H1 (cell line): ENCODE data around the gene RCSD1. TPM values are rescaled to one million over a fixed set of nuclear protein-coding genes. Genes with fewer than 3 reads are reported as not detected.

ENCODE experiments used
- CTCF ChIA-PET: fragments of 300-600 bp; sonication (Branson Sonifier 250); formaldehyde crosslinking; loops from one replicate; lab custom pipeline; 2021; ENCODE audit not compliant: partially characterized antibody; lab: Charles Lee
- POLR2A ChIA-PET: fragments of 300-600 bp; sonication (Branson Sonifier 250); formaldehyde crosslinking; loops from one replicate; lab custom pipeline; 2021; ENCODE audit warnings: inconsistent platforms; ENCODE audit not compliant: partially characterized antibody; lab: Charles Lee
- DNase-seq, 2 experiments: peaks; one replicate each; pipeline versions ENCODE4 v3.0.0 to v3.0.0-alpha.2; 2010 to 2022; ENCODE audit warnings: low spot score in 2 of 2, low read depth in 1 of 2, mixed read lengths in 1 of 2
- FAIRE-seq: peaks from 2 replicates; lab custom pipeline; 2011; peaks lifted over from hg19 to GRCh38; lab: Jason Lieb, UNC
- H2AFZ ChIP-seq: 2 replicates; pipeline ENCODE4 v1.8.1; 2012; ENCODE audit warnings: low read length, inconsistent platforms
- H2AK5ac ChIP-seq: 2 replicates; pipeline ENCODE4 v1.6.1; 2013; ENCODE audit warnings: low read depth, low read length
- H2BK120ac ChIP-seq: replicated peaks from 2 replicates; pipeline ENCODE3; 2013; ENCODE audit warnings: low read depth, low read length, inconsistent platforms
- H2BK12ac ChIP-seq: 2 replicates; pipeline ENCODE4 v1.6.1; 2013; ENCODE audit warnings: low read depth, low read length
- H2BK15ac ChIP-seq: 2 replicates; pipeline ENCODE4 v1.6.1; 2013; ENCODE audit warnings: low read length
- H2BK20ac ChIP-seq: 2 replicates; pipeline ENCODE4 v1.6.1; 2013; ENCODE audit warnings: low read length
- H2BK5ac ChIP-seq: 2 replicates; pipeline ENCODE4 v1.6.1; 2013; ENCODE audit warnings: low read depth, low read length
- H3K14ac ChIP-seq: 2 replicates; pipeline ENCODE4 v1.6.1; 2013; ENCODE audit warnings: inconsistent platforms; ENCODE audit not compliant: insufficient read length
- H3K18ac ChIP-seq: 2 replicates; pipeline ENCODE4 v1.6.1; 2013; ENCODE audit warnings: low read length; ENCODE audit errors: extremely low read depth
- H3K23ac ChIP-seq: 2 replicates; pipeline ENCODE4 v1.6.1; 2013; ENCODE audit warnings: inconsistent platforms; ENCODE audit not compliant: insufficient read length
- H3K23me2 ChIP-seq: 2 replicates; pipeline ENCODE4 v1.6.1; 2013; ENCODE audit warnings: low read depth, low read length
- H3K27ac ChIP-seq: 2 replicates; pipeline ENCODE4 v1.6.1; 2011; ENCODE audit warnings: low read depth, low read length, inconsistent platforms
- H3K27me3 ChIP-seq, 4 experiments: replicated peaks in 1 of 4; 1 replicate in 1 of 4; 2 replicates in 3 of 4; pipeline versions ENCODE4 v1.6.1 to v1.8.1; 2011 to 2013; ENCODE audit warnings: low read length in 3 of 4, mild to moderate bottlenecking in 3 of 4, inconsistent platforms in 2 of 4, mixed read lengths in 2 of 4, moderate library complexity in 1 of 4; ENCODE audit not compliant: control insufficient read depth in 3 of 4, insufficient read depth in 3 of 4; ENCODE audit errors: extremely low read depth in 1 of 4
- H3K36me3 ChIP-seq, 4 experiments: 2 replicates each; pipeline versions ENCODE4 v1.6.1 to v1.8.1; 2011 to 2013; ENCODE audit warnings: mild to moderate bottlenecking in 4 of 4, low read length in 3 of 4, moderate library complexity in 2 of 4, control low read depth in 1 of 4, inconsistent platforms in 1 of 4; ENCODE audit not compliant: insufficient read depth in 4 of 4, control insufficient read depth in 2 of 4
- H3K4ac ChIP-seq: replicated peaks from 2 replicates; pipeline ENCODE3; 2013; ENCODE audit warnings: low read length, low read depth, mixed read lengths, inconsistent platforms; ENCODE audit not compliant: insufficient read length
- H3K4me1 ChIP-seq, 4 experiments: replicated peaks in 1 of 4; 1 replicate in 1 of 4; 2 replicates in 3 of 4; pipeline versions ENCODE4 v1.6.1 to v1.8.1; 2011 to 2013; ENCODE audit warnings: low read length in 3 of 4, inconsistent platforms in 2 of 4, mixed read lengths in 1 of 4; ENCODE audit not compliant: insufficient read depth in 4 of 4, control insufficient read depth in 3 of 4
- H3K4me2 ChIP-seq, 2 experiments: 2 replicates each; pipeline versions ENCODE4 v1.6.1 to v1.8.1; 2011 to 2013; ENCODE audit warnings: low read depth in 2 of 2, low read length in 2 of 2, control low read depth in 1 of 2, inconsistent platforms in 1 of 2, mild to moderate bottlenecking in 1 of 2; ENCODE audit not compliant: insufficient read depth in 1 of 2
- H3K4me3 ChIP-seq, 4 experiments: fragments of 200-600, 300-600 bp in 1 of 4; sonication (generic), shearing (Covaris generic), sonication (Bioruptor Twin) in 1 of 4; 2 replicates each; pipeline versions ENCODE4 v1.5.1 to v1.8.1; 2011 to 2016; ENCODE audit warnings: low read length in 4 of 4, low read depth in 3 of 4, control low read depth in 2 of 4, inconsistent platforms in 2 of 4, mild to moderate bottlenecking in 2 of 4, mixed read lengths in 1 of 4, moderate library complexity in 1 of 4; ENCODE audit not compliant: insufficient read depth in 2 of 4; ENCODE audit errors: extremely low read depth in 1 of 4
- H3K56ac ChIP-seq: replicated peaks from 2 replicates; pipeline ENCODE3; 2013; ENCODE audit warnings: low read depth, mild to moderate bottlenecking, mixed read lengths, low read length, inconsistent platforms; ENCODE audit not compliant: insufficient read length
- H3K79me1 ChIP-seq: 2 replicates; pipeline ENCODE4 v1.6.1; 2013; ENCODE audit warnings: low read depth, low read length, control low read depth
- H3K79me2 ChIP-seq, 2 experiments: 2 replicates each; pipeline versions ENCODE4 v1.6.1 to v1.8.1; 2012 to 2013; ENCODE audit warnings: low read length in 2 of 2, mild to moderate bottlenecking in 2 of 2, inconsistent platforms in 1 of 2; ENCODE audit not compliant: insufficient read depth in 2 of 2, control insufficient read depth in 1 of 2
- H3K9ac ChIP-seq, 4 experiments: replicated peaks in 1 of 4; 1 replicate in 1 of 4; 2 replicates in 3 of 4; pipeline versions ENCODE4 v1.6.1 to v1.8.1; 2011 to 2013; ENCODE audit warnings: low read depth in 3 of 4, low read length in 3 of 4, control low read depth in 2 of 4, mild to moderate bottlenecking in 2 of 4, moderate library complexity in 2 of 4, inconsistent platforms in 1 of 4; ENCODE audit errors: extremely low read depth in 1 of 4
- H3K9me3 ChIP-seq, 2 experiments: 2 replicates each; pipeline versions ENCODE4 v1.6.1 to v1.8.1; 2012 to 2013; ENCODE audit warnings: mild to moderate bottlenecking in 2 of 2, moderate library complexity in 2 of 2, control low read depth in 1 of 2, inconsistent platforms in 1 of 2, low read depth in 1 of 2, low read length in 1 of 2, mixed read lengths in 1 of 2; ENCODE audit not compliant: insufficient read depth in 2 of 2
- H4K20me1 ChIP-seq, 2 experiments: replicated peaks in 1 of 2; 2 replicates each; pipeline versions ENCODE3 to v1.8.1; 2011 to 2013; ENCODE audit warnings: inconsistent platforms in 2 of 2, low read length in 2 of 2, mild to moderate bottlenecking in 1 of 2; ENCODE audit not compliant: insufficient read depth in 2 of 2, control insufficient read depth in 1 of 2
- H4K5ac ChIP-seq: 2 replicates; pipeline ENCODE4 v1.6.1; 2013; ENCODE audit warnings: low read length, low read depth, mixed read lengths, inconsistent platforms; ENCODE audit not compliant: insufficient read length
- H4K8ac ChIP-seq: 2 replicates; pipeline ENCODE4 v1.8.0; 2013; ENCODE audit warnings: mild to moderate bottlenecking, moderate library complexity, low read length, inconsistent platforms; ENCODE audit not compliant: insufficient read depth; ENCODE audit errors: extremely low read depth
- H4K91ac ChIP-seq: replicated peaks from 2 replicates; pipeline ENCODE3; 2013; ENCODE audit warnings: low read length, mixed read lengths, inconsistent platforms; ENCODE audit not compliant: insufficient read length
- CTBP2 ChIP-seq: IDR thresholded peaks from 2 replicates; pipeline ENCODE4 v1.7.0; 2011; ENCODE audit warnings: borderline replicate concordance, mild to moderate bottlenecking, moderate library complexity, mixed read lengths, low read length; ENCODE audit not compliant: insufficient read depth, insufficient read length
- E2F6 ChIP-seq: IDR thresholded peaks from 2 replicates; pipeline ENCODE4 v1.6.1; 2012; ENCODE audit warnings: inconsistent platforms
- FOSL1 ChIP-seq: IDR thresholded peaks from 2 replicates; pipeline ENCODE4 v1.6.1; 2011; ENCODE audit warnings: mild to moderate bottlenecking, low read depth, low read length, moderate library complexity; ENCODE audit not compliant: insufficient read depth
- GABPA ChIP-seq: IDR thresholded peaks from 2 replicates; pipeline ENCODE4 v1.6.1; 2011; ENCODE audit warnings: mild to moderate bottlenecking, low read length, moderate library complexity, borderline replicate concordance; ENCODE audit not compliant: insufficient read depth
- TAF7 ChIP-seq: optimal IDR thresholded peaks from 2 replicates; pipeline ENCODE3; 2011; ENCODE audit warnings: low read depth, mild to moderate bottlenecking, inconsistent platforms, low read length, moderate library complexity, borderline replicate concordance
- TCF12 ChIP-seq: IDR thresholded peaks from 2 replicates; pipeline ENCODE4 v1.6.1; 2011; ENCODE audit warnings: low read depth, mild to moderate bottlenecking, low read length
- ZNF274 ChIP-seq: IDR thresholded peaks from 2 replicates; pipeline ENCODE4 v1.7.0; 2012; ENCODE audit warnings: low read length, borderline replicate concordance; ENCODE audit errors: extremely low read depth
- WGBS, 2 experiments: shearing (Covaris generic) in 1 of 2; methylation state at CpG; one replicate each; pipeline versions ENCODE4 v1.1.6 to v1.1.7; 2013 to 2015; ENCODE audit warnings: low lambda C conversion rate in 2 of 2, mixed read lengths in 2 of 2, inconsistent platforms in 1 of 2, low coverage in 1 of 2, missing lambda C conversion rate in 1 of 2; ENCODE audit not compliant: insufficient replicate concordance in 2 of 2, insufficient coverage in 1 of 2, insufficient read length in 1 of 2; ENCODE audit errors: extremely low coverage in 1 of 2, missing lambda C conversion rate in 1 of 2; 5-methylcytosine and 5-hydroxymethylcytosine counted together
- polyA plus RNA-seq, 7 experiments: library from polyadenylated mRNA; depleted of rRNA in 3 of 7; stranded (reverse) in 5 of 7; unstranded in 2 of 7; fragments of >200 nt in 5 of 7; fragments of 200-250 nt in 2 of 7; gene quantifications; 1 replicate in 5 of 7; 2 replicates in 1 of 7; 4 replicates in 1 of 7; pipeline versions ENCODE4 v1.2.1 to v1.2.3, GENCODE V29; 2011 to 2013; ENCODE audit warnings: missing spikeins in 2 of 7, mixed read lengths in 2 of 7
- total RNA-seq: library from RNA; stranded (reverse); fragmentation: NEBNext Ultra II Directional; extraction: Animal tissue kit (Norgen Biotek cat#: 25700); gene quantifications from 2 replicates; pipeline ENCODE4 v1.2.1, GENCODE V29; 2021

RCSD1 gene
- total and polyA plus RNA-seq, 2 of the 8 experiments (the other 6 are each of a cell fraction or from before 2014, with no cell fraction given): 0.47 to 0.69 TPM

DNA sequence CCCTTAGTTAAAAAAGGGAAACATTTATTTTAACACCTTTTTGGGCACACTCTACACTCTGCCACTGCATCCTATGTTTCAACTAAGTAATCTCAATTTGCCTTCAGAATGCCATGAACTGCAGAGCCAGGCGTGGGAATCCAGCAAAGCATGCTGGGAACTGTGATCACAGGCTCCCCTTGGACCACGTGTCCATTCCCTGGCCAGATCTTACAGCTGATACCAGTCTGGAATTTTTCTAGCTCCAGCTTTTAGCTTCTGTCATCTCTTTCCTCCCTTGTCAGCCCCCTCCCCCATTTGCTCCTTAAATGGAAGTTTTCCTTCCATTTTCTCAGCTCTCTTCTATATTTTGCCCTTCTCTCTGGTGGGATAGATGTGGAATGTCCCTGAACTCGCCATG lies 29.4 kb downstream of the RCSD1 start:
- Histone ChIP-seq H3K79me1 (no peaks in the 10 kb centered on the region), H3K36me3 (no peaks in the 10 kb centered on the region), H2AK5ac (no peak overlapping the region), H3K14ac (no peak overlapping the region), H4K5ac (no peak overlapping the region), H3K9ac (no peak overlapping the region), H3K23ac (no peak overlapping the region), H3K4me2 (no peak overlapping the region), H2BK12ac (no peak overlapping the region), H2BK20ac (no peak overlapping the region), H2BK120ac (no peak overlapping the region), H3K4ac (no peak overlapping the region), H3K56ac (no peak overlapping the region), H3K27me3 (0 out of 7 replicates have a peak, but pooled peaks cover 0 to 3% (median 0%) of the 10 kb centered on the region in 4 experiments), H3K4me3 (no peak overlapping the region), H3K18ac (no peak overlapping the region), H4K91ac (no peak overlapping the region), H3K27ac (no peak overlapping the region), H2BK15ac (no peak overlapping the region), H2BK5ac (no peak overlapping the region), H3K79me2 (no peaks in the 10 kb centered on the region), H4K20me1 (no peaks in the 10 kb centered on the region), H3K9me3 (no peaks in the 10 kb centered on the region), H3K4me1 (no peaks in the 10 kb centered on the region), H2AFZ (no peak overlapping the region), H4K8ac (no peak overlapping the region), H3K23me2 (peaks cover 1% of the 10 kb centered on the region; the same call in 1 of the 2 replicates)
- DNase-seq: no peak
- WGBS, 2 experiments: 74% methylated on average over 3 of the region's 3 CpGs; no CpG with 5 or more reads in 1 of the 2 experiments
- POLR2A ChIA-PET: no interaction called here
- CTCF ChIA-PET: interaction anchor here (1.0 to 4.4 kb wide), 2 partner anchors 28 to 101 kb away, joined by 3 to 20 read pairs; no protein-coding TSS in a partner anchor
- no peak for FAIRE-seq
- no peak for TF ChIP-seq E2F6
- TF ChIP-seq GABPA: no peak
- no peak for TF ChIP-seq ZNF274
- no peak for TF ChIP-seq TAF7
- TF ChIP-seq FOSL1: no peak
- no peak for TF ChIP-seq TCF12
- TF ChIP-seq CTBP2: no peak
